PC-9 (cell line): ENCODE results near the gene RNF17. TPM values are rescaled to one million over a fixed set of nuclear protein-coding genes. Genes with fewer than 3 reads are reported as not detected.

Source experiments
- BruUV-seq: library from RNA; stranded (reverse); fragments of 400-500 nt; replicated peaks from 2 replicates; lab custom pipeline; 2021; lab: Mats Ljungman, UMichigan
- CTCF ChIA-PET: fragments of 300-600 bp; sonication (Branson Sonifier 250); formaldehyde crosslinking; loops from one replicate; lab custom pipeline; 2022; ENCODE audit warnings: antibody characterized with exemption; lab: Charles Lee
- POLR2A ChIA-PET: fragments of 300-600 bp; sonication (Branson Sonifier 250); formaldehyde crosslinking; loops from one replicate; lab custom pipeline; 2022; ENCODE audit warnings: antibody characterized with exemption; ENCODE audit not compliant: unreplicated experiment; lab: Charles Lee
- DNase-seq, 2 experiments: peaks; one replicate each; pipeline versions ENCODE4 v3.0.0 to v3.0.0-alpha.2; 2015 to 2022; ENCODE audit warnings: mixed read lengths in 1 of 2
- H2AFZ ChIP-seq: fragments of 200-600 bp; sonication (generic); 2 replicates; pipeline ENCODE4 v1.8.1; 2017; ENCODE audit warnings: antibody characterized with exemption
- H3F3A ChIP-seq: fragments of 200-600 bp; sonication (generic); 2 replicates; pipeline ENCODE4 v1.8.1; 2017; ENCODE audit warnings: antibody characterized with exemption, mild to moderate bottlenecking, low read depth; ENCODE audit not compliant: insufficient read depth
- H3K27ac ChIP-seq: fragments of 200-600 bp; sonication (generic); 2 replicates; pipeline ENCODE4 v1.6.1; 2016; ENCODE audit warnings: mixed run types
- H3K27me3 ChIP-seq: fragments of 200-600 bp; sonication (generic); 2 replicates; pipeline ENCODE4 v1.6.1; 2016; ENCODE audit warnings: low read depth, mixed run types; ENCODE audit not compliant: insufficient read depth
- H3K36me3 ChIP-seq: fragments of 200-600 bp; sonication (generic); 2 replicates; pipeline ENCODE4 v1.6.1; 2016; ENCODE audit warnings: low read depth, mixed run types
- H3K4me1 ChIP-seq: fragments of 200-600 bp; sonication (generic); replicated peaks from 2 replicates; pipeline ENCODE4 v1.6.1; 2016; ENCODE audit warnings: mixed run types; ENCODE audit not compliant: insufficient read depth
- H3K4me2 ChIP-seq: fragments of 200-600 bp; sonication (generic); 2 replicates; pipeline ENCODE4 v1.6.1; 2017; ENCODE audit warnings: mixed run types
- H3K4me3 ChIP-seq: fragments of 200-600 bp; sonication (generic); 2 replicates; pipeline ENCODE4 v1.6.1; 2016; ENCODE audit warnings: mixed run types
- H3K79me2 ChIP-seq: fragments of 200-600 bp; sonication (generic); 2 replicates; pipeline ENCODE4 v1.6.1; 2017; ENCODE audit warnings: low read depth, mixed run types
- H3K9me2 ChIP-seq: fragments of 200-600 bp; sonication (generic); 2 replicates; pipeline ENCODE4 v1.8.1; 2017; ENCODE audit warnings: mild to moderate bottlenecking; ENCODE audit not compliant: insufficient read depth
- H3K9me3 ChIP-seq: fragments of 200-600 bp; sonication (generic); 2 replicates; pipeline ENCODE4 v1.8.1; 2016; ENCODE audit warnings: low read depth; ENCODE audit not compliant: insufficient read depth
- H4K20me1 ChIP-seq: fragments of 200-600 bp; sonication (generic); 2 replicates; pipeline ENCODE4 v1.8.1; 2017; ENCODE audit not compliant: insufficient read depth
- CTCF ChIP-seq: fragments of 200-600 bp; sonication (generic); conservative IDR thresholded peaks from 2 replicates; pipeline ENCODE4 v1.6.1; 2017; ENCODE audit warnings: mixed run types, antibody characterized with exemption, mild to moderate bottlenecking, moderate library complexity
- EZH2 ChIP-seq: fragments of 200-600 bp; sonication (generic); IDR thresholded peaks from 2 replicates; pipeline ENCODE4 v1.8.0; 2017; ENCODE audit warnings: antibody characterized with exemption, low read depth
- intact Hi-C: fragments of 100-400 bp; cut with micrococcal nuclease; formaldehyde crosslinking; loops from one replicate; pipeline ENCODE4 v1.10.0; 2022; ENCODE audit not compliant: unreplicated experiment
- total RNA-seq: library from RNA; stranded (reverse); gene quantifications from 2 replicates; pipeline ENCODE4 v1.2.3, GENCODE V29; 2021

Gene RNF17
- total RNA-seq, 1 experiment from 2014 or later: not detected

- Histone ChIP-seq H3K4me3 (no peak overlapping the region), H4K20me1 (no peaks in the 10 kb centered on the region), H3K9me3 (no peaks in the 10 kb centered on the region), H3K27me3 (no peaks in the 10 kb centered on the region), H2AFZ (no peak overlapping the region), H3K9me2 (no peaks in the 10 kb centered on the region), H3K4me2 (no peak overlapping the region), H3K79me2 (no peaks in the 10 kb centered on the region), H3K36me3 (no peaks in the 10 kb centered on the region), H3F3A (no peaks in the 10 kb centered on the region), H3K27ac (no peak overlapping the region), H3K4me1 (no peaks in the 10 kb centered on the region)
- no peak for TF ChIP-seq EZH2
- TF ChIP-seq CTCF: no peak
- BruUV-seq: no TSS peak
- POLR2A ChIA-PET: no interaction called here
- CTCF ChIA-PET: no interaction called here
- no peak for DNase-seq
- intact Hi-C loops: no loop called here
Measured at GRCh38 chr13:24737042-24737441, 26.9 kb upstream of the RNF17 start.

- H3K36me3 ChIP-seq: no peaks in the 10 kb centered on the region
- no peaks in the 10 kb centered on the region for H3K4me1 ChIP-seq
- no TSS peak for BruUV-seq
- no peak overlapping the region for H3K4me2 ChIP-seq
- H4K20me1 ChIP-seq: no peaks in the 10 kb centered on the region
- DNase-seq: no peak
- CTCF ChIA-PET: interaction anchor here (0.6 kb wide), 1 partner anchor 111 kb away, joined by 3 read pairs; no protein-coding TSS in a partner anchor
- H3K9me2 ChIP-seq: no peaks in the 10 kb centered on the region
- TF ChIP-seq CTCF (no peak), EZH2 (no peak)
- no peaks in the 10 kb centered on the region for H3F3A ChIP-seq
- no peak overlapping the region for H3K4me3 ChIP-seq
- POLR2A ChIA-PET: no interaction called here
- H3K27ac ChIP-seq: no peak overlapping the region
- H3K79me2 ChIP-seq: no peaks in the 10 kb centered on the region
- H3K9me3 ChIP-seq: no peaks in the 10 kb centered on the region
- H3K27me3 ChIP-seq: no peaks in the 10 kb centered on the region
- intact Hi-C loops: no loop called here
- H2AFZ ChIP-seq: no peak overlapping the region
Measured at GRCh38 chr13:24738366-24738847, 25.6 kb upstream of the RNF17 start.

- H3K79me2 ChIP-seq: no peaks in the 10 kb centered on the region
- no TSS peak for BruUV-seq
- TF ChIP-seq EZH2: no peak
- no peak for TF ChIP-seq CTCF
- ChIA-PET CTCF (interaction anchor here (0.6 kb wide), 1 partner anchor 62 kb away, joined by 4 read pairs; no protein-coding TSS in a partner anchor), POLR2A (no interaction called here)
- no peaks in the 10 kb centered on the region for H3F3A ChIP-seq
- H3K27me3 ChIP-seq: 0 out of 2 replicates have a peak, but pooled peaks cover 8% of the 10 kb centered on the region
- H3K4me1 ChIP-seq: no peaks in the 10 kb centered on the region
- H3K27ac ChIP-seq: no peak overlapping the region
- H3K9me3 ChIP-seq: no peaks in the 10 kb centered on the region
- H2AFZ ChIP-seq: no peak overlapping the region
- H3K9me2 ChIP-seq: no peaks in the 10 kb centered on the region
- intact Hi-C loops: no loop called here
- no peak for DNase-seq
- H4K20me1 ChIP-seq: no peaks in the 10 kb centered on the region
- H3K4me2 ChIP-seq: no peak overlapping the region
- no peaks in the 10 kb centered on the region for H3K36me3 ChIP-seq
- no peak overlapping the region for H3K4me3 ChIP-seq
Measured at GRCh38 chr13:24740014-24740890, 23.7 kb upstream of the RNF17 start.
